KOPT-K1 (cell line): Measurements from ENCODE around the gene CDKAL1.
"Not testable (repeated sequence)": the region's sequence is repeated elsewhere in the genome, so short reads cannot be mapped to it uniquely, and the experiment has no call there.

ENCODE experiments used
- H3K27ac ChIP-seq: fragments of 200-600 bp; sonication (generic); 2 replicates; pipeline ENCODE4 v1.5.1; 2016; ENCODE audit warnings: antibody characterized with exemption, mild to moderate bottlenecking, low read depth, low read length; ENCODE audit not compliant: poor library complexity, severe bottlenecking
- H3K36me3 ChIP-seq: fragments of 200-600 bp; sonication (generic); 2 replicates; pipeline ENCODE4 v1.5.1; 2017; ENCODE audit warnings: antibody characterized with exemption, mild to moderate bottlenecking, low read length, moderate library complexity; ENCODE audit not compliant: insufficient read depth
- H3K9me3 ChIP-seq: fragments of 200-600 bp; sonication (generic); 2 replicates; pipeline ENCODE4 v1.5.1; 2017; ENCODE audit warnings: antibody characterized with exemption, low read length, mild to moderate bottlenecking; ENCODE audit not compliant: insufficient read depth, poor library complexity, severe bottlenecking

The CDKAL1 gene

DNA sequence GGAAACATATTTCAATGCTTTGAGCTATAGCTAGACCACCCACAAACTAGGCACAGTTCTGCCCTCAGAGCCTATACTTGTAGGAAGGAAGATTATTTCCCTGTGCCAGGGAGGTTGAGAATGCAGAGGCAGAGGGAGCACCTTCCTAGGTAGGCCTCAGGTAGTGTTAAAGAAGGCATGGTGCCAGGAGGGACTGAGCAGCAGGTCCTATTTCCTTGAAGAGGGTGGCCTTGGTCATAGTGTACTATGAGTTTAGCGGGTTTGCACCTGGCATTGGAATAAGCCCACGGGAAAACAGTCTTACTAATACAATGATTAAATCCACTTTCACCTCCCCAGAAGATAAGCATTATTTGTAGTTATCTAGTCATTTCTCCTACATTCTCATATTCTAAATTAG lies 375.4 kb downstream of the CDKAL1 start:
- H3K27ac ChIP-seq, result no peak overlapping the region
- H3K36me3 ChIP-seq, result no peaks in the 10 kb centered on the region
- peaks cover 20% of the 10 kb centered on the region for H3K9me3 ChIP-seq

GRCh38 chr6:20911712-20912111 lies 377.5 kb downstream of the CDKAL1 start:
- H3K27ac ChIP-seq, result no peak overlapping the region

GRCh38 chr6:20915156-20915555 lies 380.9 kb downstream of the CDKAL1 start:
- no peak overlapping the region for H3K27ac ChIP-seq

More at GRCh38 chr6:20911712-20912111, 377.5 kb downstream of the CDKAL1 start:
- no peaks in the 10 kb centered on the region for H3K36me3 ChIP-seq
- H3K9me3 ChIP-seq, result peaks cover 24% of the 10 kb centered on the region

DNA sequence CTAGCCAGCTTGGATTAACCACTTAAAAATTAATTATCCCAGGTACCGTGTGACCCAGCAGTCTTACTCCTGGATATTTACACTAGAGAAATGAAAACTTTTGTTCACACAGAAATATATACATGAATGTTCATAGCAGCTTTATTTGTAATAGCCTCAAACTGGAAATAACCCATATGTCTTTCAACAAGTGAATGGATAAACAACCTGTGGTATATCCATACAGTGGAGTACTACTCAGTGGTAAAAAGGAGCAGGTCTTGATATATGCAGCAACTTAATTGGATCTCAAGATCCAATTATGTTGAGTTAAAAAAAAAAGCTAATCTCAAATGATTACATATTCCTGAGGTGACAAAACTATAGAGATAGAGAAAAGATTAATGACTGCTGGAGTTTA lies 381.4 kb downstream of the CDKAL1 start:
- no peak overlapping the region for H3K27ac ChIP-seq
- no peaks in the 10 kb centered on the region for H3K36me3 ChIP-seq
- peaks cover 24% of the 10 kb centered on the region for H3K9me3 ChIP-seq

More at GRCh38 chr6:20915156-20915555, 380.9 kb downstream of the CDKAL1 start:
- Histone ChIP-seq H3K9me3 (peaks cover 24% of the 10 kb centered on the region), H3K36me3 (no peaks in the 10 kb centered on the region)

DNA sequence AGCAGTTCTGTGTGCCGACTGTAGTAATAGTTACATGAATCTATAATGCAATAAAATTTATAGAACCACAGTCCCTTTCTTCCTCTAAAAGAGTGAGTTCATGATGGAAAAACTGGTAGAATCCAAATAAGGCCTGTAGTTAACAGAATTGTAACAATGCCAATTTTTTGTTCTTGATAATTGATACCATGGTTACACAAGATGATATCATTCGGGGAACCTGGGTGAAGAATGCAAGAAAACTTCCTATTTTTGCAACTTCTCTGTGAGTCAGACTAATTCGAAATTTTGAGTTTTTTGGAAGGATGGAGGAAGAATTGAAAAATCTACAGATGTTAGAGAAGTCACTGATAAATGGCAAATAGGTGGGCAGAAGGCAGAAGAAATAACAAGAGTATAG lies 381.8 kb downstream of the CDKAL1 start:
- H3K36me3 ChIP-seq, result no peaks in the 10 kb centered on the region
- H3K9me3 ChIP-seq, result peaks cover 24% of the 10 kb centered on the region
- no peak overlapping the region for H3K27ac ChIP-seq

GRCh38 chr6:20918868-20919267 lies 384.6 kb downstream of the CDKAL1 start:
- Histone ChIP-seq H3K27ac (no peak overlapping the region), H3K9me3 (peaks cover 17% of the 10 kb centered on the region), H3K36me3 (no peaks in the 10 kb centered on the region)

DNA sequence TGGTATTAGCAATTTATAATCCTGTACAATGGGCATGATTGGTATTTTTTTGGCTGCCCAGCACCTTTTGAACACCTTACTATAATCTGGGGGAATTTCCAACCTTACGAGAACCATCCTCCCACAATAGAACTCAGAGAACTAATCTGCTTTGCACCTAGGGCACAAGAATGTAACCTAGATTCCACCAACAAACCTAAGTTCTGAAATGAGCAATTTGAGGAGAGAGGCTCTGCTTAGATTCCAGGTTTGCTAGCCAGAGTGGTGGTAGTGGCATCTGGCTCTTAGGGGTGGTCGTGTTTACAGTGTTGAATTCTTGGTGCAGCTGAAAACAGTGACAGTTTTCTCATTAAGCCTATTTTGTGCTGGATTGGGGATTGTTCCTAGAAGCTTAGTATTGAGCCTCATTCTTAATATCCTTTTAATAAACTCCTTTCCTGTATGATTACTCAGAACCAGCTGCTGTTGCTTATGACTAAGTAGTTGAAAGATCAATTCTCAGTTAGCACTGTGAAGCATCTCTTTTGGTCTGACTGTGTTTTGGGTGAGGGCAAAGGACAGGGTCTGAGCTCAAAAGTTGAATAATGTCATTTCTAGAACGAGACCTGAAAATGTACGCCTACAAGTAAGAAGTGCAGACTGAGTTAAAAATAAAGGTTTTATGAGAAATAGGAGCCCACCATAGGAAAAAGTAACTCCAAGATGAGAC lies 385.6 kb downstream of the CDKAL1 start:
- no peaks in the 10 kb centered on the region for H3K36me3 ChIP-seq
- H3K9me3 ChIP-seq, result peaks cover 13% of the 10 kb centered on the region
- no peak overlapping the region for H3K27ac ChIP-seq

GRCh38 chr6:20921578-20921977 lies 387.3 kb downstream of the CDKAL1 start:
- H3K9me3 ChIP-seq, result no peaks in the 10 kb centered on the region
- H3K27ac ChIP-seq, result no peak overlapping the region
- H3K36me3 ChIP-seq, result no peaks in the 10 kb centered on the region

GRCh38 chr6:20922743-20923142 lies 388.5 kb downstream of the CDKAL1 start:
- no peaks in the 10 kb centered on the region for H3K9me3 ChIP-seq
- H3K36me3 ChIP-seq, result no peaks in the 10 kb centered on the region
- no peak overlapping the region for H3K27ac ChIP-seq

GRCh38 chr6:20924094-20924493 lies 389.8 kb downstream of the CDKAL1 start:
- not testable (repeated sequence) for H3K9me3 ChIP-seq, H3K27ac ChIP-seq, H3K36me3 ChIP-seq

- Histone ChIP-seq H3K36me3 (no peaks in the 10 kb centered on the region), H3K9me3 (no peaks in the 10 kb centered on the region), H3K27ac (no peak overlapping the region)
Measured at GRCh38 chr6:20924911-20925543, 390.8 kb downstream of the CDKAL1 start.

DNA sequence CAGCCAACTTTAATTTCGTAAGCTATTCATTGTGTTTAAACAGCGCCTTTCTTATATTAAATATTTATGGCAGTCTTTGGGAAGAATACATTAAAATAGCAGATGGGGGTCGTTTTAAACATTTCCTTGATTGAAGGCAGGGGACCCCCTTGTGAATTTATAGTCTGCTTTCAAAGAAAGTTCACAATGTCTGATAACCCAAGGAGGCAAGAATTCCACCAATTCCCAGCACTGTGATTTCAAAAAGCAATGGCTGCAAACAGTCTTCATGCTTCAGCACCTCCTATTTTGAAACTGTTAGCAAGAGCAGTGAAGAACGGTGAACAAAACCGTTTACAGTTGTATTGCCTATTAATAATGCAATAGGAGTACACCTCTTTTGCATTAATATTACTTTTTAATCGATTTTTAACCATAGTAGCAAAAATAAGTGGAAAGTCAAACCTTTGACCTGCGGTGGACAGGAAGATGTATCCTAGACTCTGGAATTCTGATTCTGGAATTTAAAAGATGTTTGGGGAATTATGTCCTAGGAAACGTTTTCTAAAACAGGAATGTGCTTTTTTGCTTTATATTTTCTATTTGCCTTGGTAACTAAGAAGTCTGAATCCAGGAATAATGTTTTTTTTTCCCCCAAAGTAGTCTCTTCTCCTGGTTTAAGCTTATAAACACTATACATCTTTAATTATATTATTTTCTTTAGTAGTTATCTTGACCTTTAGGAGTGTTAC lies 393.0 kb downstream of the CDKAL1 start:
- Histone ChIP-seq H3K36me3 (no peaks in the 10 kb centered on the region), H3K9me3 (no peaks in the 10 kb centered on the region)

GRCh38 chr6:20929283-20929682 lies 395.0 kb downstream of the CDKAL1 start:
- no peak overlapping the region for H3K27ac ChIP-seq
- H3K9me3 ChIP-seq, result no peaks in the 10 kb centered on the region
- H3K36me3 ChIP-seq, result no peaks in the 10 kb centered on the region

More for the DNA sequence above, 393.0 kb downstream of the CDKAL1 start:
- no peak overlapping the region for H3K27ac ChIP-seq

- Histone ChIP-seq H3K36me3 (no peaks in the 10 kb centered on the region), H3K27ac (no peak overlapping the region)
Measured at GRCh38 chr6:20931093-20931492, 396.8 kb downstream of the CDKAL1 start.

GRCh38 chr6:20931772-20932171 lies 397.5 kb downstream of the CDKAL1 start:
- Histone ChIP-seq H3K9me3 (no peaks in the 10 kb centered on the region), H3K36me3 (no peaks in the 10 kb centered on the region), H3K27ac (no peak overlapping the region)

More at GRCh38 chr6:20931093-20931492, 396.8 kb downstream of the CDKAL1 start:
- H3K9me3 ChIP-seq, result no peaks in the 10 kb centered on the region
